Suppressor macrophage treated with lipopolysaccharide for 1 hour (primary cell): ENCODE results near the gene RNF217.
A peak's percentile ranks its signal among the peaks of the same experiment; 100 is the strongest.
"Not testable (repeated sequence)": the region's sequence is repeated elsewhere in the genome, so short reads cannot be mapped to it uniquely, and the experiment has no call there.

Experiments
- DNase-seq, 3 donors: peaks; one replicate each; pipeline ENCODE4 v3.0.0-alpha.2; 2020 to 2022

RNF217 gene

GRCh38 chr6:125020385-125020784, 58.1 kb downstream of the RNF217 start:
- no peak for DNase-seq

- no peak for DNase-seq
These were observed 60.3 kb downstream of the RNF217 start for GRCh38 chr6:125022391-125022989.

- no peak for DNase-seq
These were observed 63.1 kb downstream of the RNF217 start for GRCh38 chr6:125025164-125025854.

GRCh38 chr6:125027287-125027686, 65.0 kb downstream of the RNF217 start:
- DNase-seq: no peak

GRCh38 chr6:125030969-125031368, 68.7 kb downstream of the RNF217 start:
- DNase-seq: no peak

- peak in 1 of 3 donors; percentile 14 for DNase-seq
These were observed 69.1 kb downstream of the RNF217 start for GRCh38 chr6:125031385-125031784.

GRCh38 chr6:125034929-125035328, 72.7 kb downstream of the RNF217 start:
- DNase-seq: not testable (repeated sequence)

- not testable (repeated sequence) for DNase-seq
These were observed 74.2 kb downstream of the RNF217 start for GRCh38 chr6:125036486-125036885.

GRCh38 chr6:125037827-125038226, 75.6 kb downstream of the RNF217 start:
- no peak for DNase-seq

GRCh38 chr6:125038925-125039324, 76.7 kb downstream of the RNF217 start:
- DNase-seq: no peak

GRCh38 chr6:125041740-125042459, 79.7 kb downstream of the RNF217 start:
- peak; percentile 18 to 71 (median 60) for DNase-seq

- no peak for DNase-seq
These were observed 81.8 kb downstream of the RNF217 start for GRCh38 chr6:125044066-125044465.

- no peak for DNase-seq
These were observed 82.4 kb downstream of the RNF217 start for GRCh38 chr6:125044667-125045066.

- DNase-seq: no peak
These were observed 84.1 kb downstream of the RNF217 start for GRCh38 chr6:125046107-125046925.

GRCh38 chr6:125048274-125048673, 86.0 kb downstream of the RNF217 start:
- no peak for DNase-seq

- no peak for DNase-seq
These were observed 88.6 kb downstream of the RNF217 start for GRCh38 chr6:125050663-125051318.

GRCh38 chr6:125053809-125054208, 91.6 kb downstream of the RNF217 start:
- no peak for DNase-seq

GRCh38 chr6:125054331-125054730, 92.1 kb downstream of the RNF217 start:
- DNase-seq: no peak

GRCh38 chr6:125057392-125058246, 95.4 kb downstream of the RNF217 start:
- DNase-seq: no peak

GRCh38 chr6:125058546-125058945, 96.3 kb downstream of the RNF217 start:
- no peak for DNase-seq

- no peak for DNase-seq
These were observed 101.1 kb downstream of the RNF217 start for GRCh38 chr6:125063307-125063706.

- peak in 1 of 3 donors; percentile 7 for DNase-seq
These were observed 103.9 kb downstream of the RNF217 start for GRCh38 chr6:125066140-125066539.
